IMR-90 (cell line): ENCODE results near the gene COL6A3. TPM values are rescaled to one million over a fixed set of nuclear protein-coding genes. Genes with fewer than 3 reads are reported as not detected.

Source experiments
- ATAC-seq: fragments of 200-7000 bp; cut with Tn5 transposase; 2 replicates; pipeline ENCODE4 v1.9.1; 2020; ENCODE audit warnings: low read depth, mild to moderate bottlenecking, moderate library complexity
- BruUV-seq: library from RNA; stranded (reverse); fragments of 400-500 nt; replicated peaks from 2 replicates; lab custom pipeline; 2021; lab: Mats Ljungman, UMichigan
- CTCF ChIA-PET: fragments of 300-600 bp; formaldehyde crosslinking; extraction: SDS; loops from one replicate; lab custom pipeline; 2021; ENCODE audit warnings: antibody characterized with exemption; lab: Yijun Ruan, JAX
- POLR2A ChIA-PET: fragments of 300-600 bp; sonication (Branson Sonifier 250); formaldehyde crosslinking; loops from one replicate; lab custom pipeline; 2022; ENCODE audit warnings: antibody characterized with exemption; ENCODE audit not compliant: unreplicated experiment; lab: Charles Lee
- DNase-seq: peaks from one replicate; pipeline ENCODE4 v3.0.0; 2013
- H2AFZ ChIP-seq: replicated peaks from 2 replicates; pipeline ENCODE3; 2013; ENCODE audit warnings: low read length, mild to moderate bottlenecking; ENCODE audit not compliant: poor library complexity
- H2AK5ac ChIP-seq: 2 replicates; pipeline ENCODE4 v1.6.1; 2013; ENCODE audit warnings: low read depth, low read length, inconsistent platforms
- H2AK9ac ChIP-seq: replicated peaks from 2 replicates; pipeline ENCODE3; 2013; ENCODE audit warnings: mild to moderate bottlenecking, low read depth, low read length, moderate library complexity; ENCODE audit not compliant: poor library complexity
- H2BK120ac ChIP-seq: 2 replicates; pipeline ENCODE4 v1.6.1; 2013; ENCODE audit warnings: low read depth, low read length, inconsistent platforms
- H2BK15ac ChIP-seq: 3 replicates; pipeline ENCODE4 v1.6.1; 2013; ENCODE audit warnings: low read depth, low read length, inconsistent platforms
- H2BK20ac ChIP-seq: 2 replicates; pipeline ENCODE4 v1.6.1; 2013; ENCODE audit warnings: low read depth, mild to moderate bottlenecking, inconsistent platforms, low read length, moderate library complexity
- H2BK5ac ChIP-seq: 2 replicates; pipeline ENCODE4 v1.6.1; 2013; ENCODE audit warnings: mild to moderate bottlenecking, low read depth, low read length, inconsistent platforms; ENCODE audit not compliant: poor library complexity, severe bottlenecking
- H3K14ac ChIP-seq: replicated peaks from 2 replicates; pipeline ENCODE4 v1.6.1; 2013; ENCODE audit warnings: low read depth, low read length, inconsistent platforms
- H3K18ac ChIP-seq: 2 replicates; pipeline ENCODE4 v1.6.1; 2013; ENCODE audit warnings: low read depth, low read length, control low read depth
- H3K23ac ChIP-seq: 2 replicates; pipeline ENCODE4 v1.6.1; 2013; ENCODE audit warnings: low read depth, low read length, inconsistent platforms
- H3K27ac ChIP-seq: 2 replicates; pipeline ENCODE4 v1.5.1; 2013; ENCODE audit warnings: mild to moderate bottlenecking, control low read depth, low read length; ENCODE audit not compliant: insufficient read depth
- H3K27me3 ChIP-seq: 2 replicates; pipeline ENCODE4 v1.6.1; 2013; ENCODE audit warnings: low read length; ENCODE audit not compliant: control insufficient read depth, insufficient read depth
- H3K36me3 ChIP-seq: 2 replicates; pipeline ENCODE4 v1.6.1; 2013; ENCODE audit warnings: low read length, mixed read lengths; ENCODE audit not compliant: control insufficient read depth, insufficient read depth
- H3K4ac ChIP-seq: 2 replicates; pipeline ENCODE4 v1.6.1; 2013; ENCODE audit warnings: low read depth, low read length, inconsistent platforms
- H3K4me1 ChIP-seq: 2 replicates; pipeline ENCODE4 v1.6.1; 2013; ENCODE audit warnings: low read length, mixed read lengths; ENCODE audit not compliant: control insufficient read depth, insufficient read depth
- H3K4me2 ChIP-seq: 2 replicates; pipeline ENCODE4 v1.6.1; 2013; ENCODE audit warnings: low read depth, mild to moderate bottlenecking, control low read depth, low read length, moderate library complexity
- H3K4me3 ChIP-seq: 2 replicates; pipeline ENCODE4 v1.5.1; 2013; ENCODE audit warnings: low read depth, mild to moderate bottlenecking, control low read depth, low read length, moderate library complexity; ENCODE audit not compliant: insufficient read depth
- H3K56ac ChIP-seq: 2 replicates; pipeline ENCODE4 v1.6.1; 2013; ENCODE audit warnings: low read length, inconsistent platforms; ENCODE audit not compliant: insufficient read depth; ENCODE audit errors: extremely low read depth
- H3K79me1 ChIP-seq, 2 experiments: 2 replicates each; pipeline ENCODE4 v1.6.1; 2013; ENCODE audit warnings: low read length in 2 of 2, inconsistent platforms in 1 of 2, low read depth in 1 of 2
- H3K9ac ChIP-seq: 2 replicates; pipeline ENCODE4 v1.6.1; 2013; ENCODE audit warnings: low read depth, low read length, control low read depth
- H3K9me1 ChIP-seq: 2 replicates; pipeline ENCODE4 v1.6.1; 2013; ENCODE audit warnings: low read length, inconsistent platforms; ENCODE audit not compliant: insufficient read depth
- H3K9me3 ChIP-seq: 2 replicates; pipeline ENCODE4 v1.6.1; 2013; ENCODE audit warnings: low read length; ENCODE audit not compliant: control insufficient read depth, insufficient read depth
- H4K20me1 ChIP-seq: 2 replicates; pipeline ENCODE4 v1.6.1; 2013; ENCODE audit warnings: low read length, inconsistent platforms; ENCODE audit not compliant: insufficient read depth
- H4K5ac ChIP-seq: 2 replicates; pipeline ENCODE4 v1.6.1; 2013; ENCODE audit warnings: mild to moderate bottlenecking, low read depth, low read length, control low read depth
- H4K8ac ChIP-seq, 2 experiments: 2 replicates each; pipeline ENCODE4 v1.6.1; 2013; ENCODE audit warnings: low read depth in 2 of 2, low read length in 2 of 2, control low read depth in 1 of 2, inconsistent platforms in 1 of 2
- H4K91ac ChIP-seq: 2 replicates; pipeline ENCODE4 v1.6.1; 2013; ENCODE audit warnings: low read depth, low read length, inconsistent platforms; ENCODE audit not compliant: insufficient read depth
- RAD21 ChIP-seq: IDR thresholded peaks from 2 replicates; pipeline ENCODE4 v1.6.1; 2012; ENCODE audit warnings: low read length, improper control_type of control experiment
- WGBS, 2 experiments: methylation state at CpG; one replicate each; pipeline versions ENCODE4 v1.1.5 to v1.1.7; 2013; ENCODE audit warnings: missing lambda C conversion rate in 2 of 2; ENCODE audit not compliant: insufficient read length in 1 of 2; ENCODE audit errors: extremely low coverage in 2 of 2; 5-methylcytosine and 5-hydroxymethylcytosine counted together
- dilution Hi-C: fragments of 300-500 bp; cut with HindIII; formaldehyde crosslinking; loops from one replicate; pipeline ENCODE4 v1.14.3; 2018; ENCODE audit warnings: low sequenced_read_pairs; ENCODE audit not compliant: unreplicated experiment
- in situ Hi-C: fragments of 300-500 bp; cut with MboI; formaldehyde crosslinking; loops from 3 replicates; pipeline ENCODE4 v1.14.3; 2019; ENCODE audit warnings: low sequenced_read_pairs, inconsistent platforms, mixed read lengths
- intact Hi-C: fragments of 100-400 bp; cut with micrococcal nuclease; formaldehyde crosslinking; loops from 2 replicates; pipeline ENCODE4 v1.10.0; 2022
- polyA plus RNA-seq, 3 experiments: library from polyadenylated mRNA; depleted of rRNA; stranded (reverse); fragments of >200 nt; gene quantifications; 2 replicates each; pipeline ENCODE4 v1.2.3, GENCODE V29; 2012; ENCODE audit warnings: low replicate concordance in 1 of 3
- total RNA-seq: library from RNA; depleted of rRNA; stranded (reverse); fragments of >200 nt; gene quantifications from 2 replicates; pipeline ENCODE4 v1.2.3, GENCODE V29; 2012

COL6A3 gene
- total and polyA plus RNA-seq, 2 of the 4 experiments (the other 2 are of a cell fraction): 964 to 1,855 TPM

- H2BK20ac ChIP-seq: peak overlapping the region; percentile 30; the same call in 1 of the 2 replicates
- H3K9me1 ChIP-seq: peaks cover 33% of the 10 kb centered on the region
- no peak overlapping the region for H3K9ac ChIP-seq
- peak overlapping the region; percentile 91; the same call in 1 of the 2 replicates for H2AK5ac ChIP-seq
- peak overlapping the region; percentile 2 for H3K23ac ChIP-seq
- H3K18ac ChIP-seq: peak overlapping the region; percentile 68; the same call in 1 of the 2 replicates
- H4K8ac ChIP-seq: peak overlapping the region; percentile 15 to 83; a peak in 3 of 4 replicates
- H2AFZ ChIP-seq: peak overlapping the region; percentile 56
- DNase-seq: no peak
- H3K27ac ChIP-seq: 0 out of 2 replicates have a peak overlapping the region, but pooled peaks have one; percentile 30
- H3K27me3 ChIP-seq: no peaks in the 10 kb centered on the region
- in situ Hi-C loops (no loop called here), intact Hi-C loops (no loop called here), dilution Hi-C loops (no loop called here)
- H2BK5ac ChIP-seq: peak overlapping the region; percentile 14
- no TSS peak for BruUV-seq
- peak overlapping the region; percentile 71; the same call in 1 of the 2 replicates for H4K5ac ChIP-seq
- CTCF ChIA-PET: no interaction called here
- no peak overlapping the region for H3K4me2 ChIP-seq
- POLR2A ChIA-PET: no interaction called here
- ATAC-seq: no peak
- peak overlapping the region; percentile 76 for H2BK15ac ChIP-seq
- no peak overlapping the region for H3K4me3 ChIP-seq
- no peak overlapping the region for H2AK9ac ChIP-seq
- no peak overlapping the region for H3K56ac ChIP-seq
- no CpG with 5 or more reads among the region's 3 CpGs for WGBS, 2 experiments
- H2BK120ac ChIP-seq: peak overlapping the region; percentile 50
- H3K9me3 ChIP-seq: peaks cover 1% of the 10 kb centered on the region; the same call in 1 of the 2 replicates
- H3K79me1 ChIP-seq: peaks cover 0 to 35% of the 10 kb centered on the region in 2 experiments; a peak in 3 of 4 replicates
- H3K4ac ChIP-seq: peak overlapping the region; percentile 81
- no peak for TF ChIP-seq RAD21
- H3K36me3 ChIP-seq: no peaks in the 10 kb centered on the region
- peak overlapping the region; percentile 69; the same call in 1 of the 2 replicates for H4K91ac ChIP-seq
- peaks cover 22% of the 10 kb centered on the region for H3K4me1 ChIP-seq
- H3K14ac ChIP-seq: peak overlapping the region; percentile 58; the same call in 1 of the 2 replicates
- no peaks in the 10 kb centered on the region for H4K20me1 ChIP-seq
Measured at GRCh38 chr2:237309011-237309410, 105.0 kb downstream of the COL6A3 start.
